ENCODE data around the gene FBH1. TPM values are rescaled to one million over a fixed set of nuclear protein-coding genes. Genes with fewer than 3 reads are reported as not detected.
A peak's percentile ranks its signal among the peaks of the same experiment; 100 is the strongest.

The FBH1 gene
- total RNA-seq, 1 donor from 2014 or later, result 71.5 TPM

GRCh38 chr10:5949009-5949759 lies 59.1 kb downstream of the FBH1 start:
- H3K4me1 Mint-ChIP-seq (ENCODE audit: low read depth, unreplicated experiment), result peaks cover 25% of the 10 kb centered on the region
- Histone ChIP-seq H3K27ac (ENCODE audit: low read depth, low read length) (no peak overlapping the region), H3K79me2 (ENCODE audit: insufficient read depth, low read length) (no peaks in the 10 kb centered on the region), H3K9me3 (ENCODE audit: insufficient read depth, low read depth, low read length) (no peaks in the 10 kb centered on the region), H3K36me3 (ENCODE audit: insufficient read depth, low read length) (no peaks in the 10 kb centered on the region), H4K20me1 (ENCODE audit: insufficient read depth, low read length) (no peaks in the 10 kb centered on the region), H3K27me3 (ENCODE audit: insufficient read depth, low read length) (no peaks in the 10 kb centered on the region), H3K4me1 (ENCODE audit: insufficient read depth, low read length) (peaks cover 24% of the 10 kb centered on the region), H3K4me2 (ENCODE audit: low read length) (no peak overlapping the region), H3K4me3 (ENCODE audit: insufficient read depth, low read depth, low read length) (no peak overlapping the region), H3K9ac (ENCODE audit: low read length) (no peak overlapping the region), H2AFZ (ENCODE audit: low read depth, low read length) (peak overlapping the region; percentile 27)
- FAIRE-seq, result no peak
- TF ChIP-seq CTCF (IDR thresholded peaks at IDR 0.05; ENCODE audit: insufficient read depth, low read depth, low read length) (peak; percentile 44), EZH2 (IDR thresholded peaks at IDR 0.05; ENCODE audit: insufficient read depth, low read length) (no peak)
- peak; percentile 37 for DNase-seq (ENCODE audit: low read depth)
- peaks cover 1% of the 10 kb centered on the region for H3K9me3 Mint-ChIP-seq (ENCODE audit: unreplicated experiment)
- H3K36me3 Mint-ChIP-seq (ENCODE audit: low read depth, unreplicated experiment), result no peaks in the 10 kb centered on the region
- no peak overlapping the region for H3K4me3 Mint-ChIP-seq (ENCODE audit: unreplicated experiment)
- H3K27me3 Mint-ChIP-seq (ENCODE audit: low read depth, unreplicated experiment), result peaks cover 6% of the 10 kb centered on the region
- H3K27ac Mint-ChIP-seq (ENCODE audit: unreplicated experiment), result no peak overlapping the region

DNA sequence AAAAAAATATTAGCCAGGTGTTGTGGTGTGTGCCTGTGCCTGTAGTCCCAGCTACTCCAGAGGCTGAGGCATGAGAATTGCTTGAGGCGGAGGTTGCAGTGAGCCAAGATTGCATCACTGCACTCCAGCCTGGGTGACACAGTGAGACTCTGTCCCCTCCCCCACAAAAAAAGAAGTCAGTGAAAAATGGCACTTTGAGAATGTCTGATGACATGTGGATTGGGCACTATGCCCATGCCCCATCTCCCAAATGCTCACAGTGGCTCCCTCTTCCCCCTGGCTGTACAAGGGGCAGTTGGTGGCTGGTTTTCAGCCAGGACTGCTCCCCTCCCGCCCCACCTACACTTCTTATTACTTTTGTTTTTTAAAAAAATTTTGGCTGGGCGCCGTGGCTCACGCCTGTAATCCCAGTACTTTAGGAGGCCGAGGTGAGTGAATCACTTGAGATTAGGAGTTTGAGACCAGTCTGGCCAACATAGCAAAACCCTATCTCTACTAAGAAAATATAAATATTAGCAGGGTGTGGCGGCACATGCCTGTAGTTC lies 61.2 kb downstream of the FBH1 start:
- H3K27ac ChIP-seq (ENCODE audit: low read depth, low read length), result no peak overlapping the region
- H3K27me3 ChIP-seq (ENCODE audit: insufficient read depth, low read length), result no peaks in the 10 kb centered on the region
- peaks cover 7% of the 10 kb centered on the region for H3K4me1 ChIP-seq (ENCODE audit: insufficient read depth, low read length)
- FAIRE-seq, result no peak
- H3K36me3 Mint-ChIP-seq (ENCODE audit: low read depth, unreplicated experiment), result no peaks in the 10 kb centered on the region
- H3K27me3 Mint-ChIP-seq (ENCODE audit: low read depth, unreplicated experiment), result peaks cover 6% of the 10 kb centered on the region
- H3K4me1 Mint-ChIP-seq (ENCODE audit: low read depth, unreplicated experiment), result peaks cover 9% of the 10 kb centered on the region
- H3K4me2 ChIP-seq (ENCODE audit: low read length), result no peak overlapping the region
- H3K79me2 ChIP-seq (ENCODE audit: insufficient read depth, low read length), result no peaks in the 10 kb centered on the region
- no peak overlapping the region for H3K4me3 Mint-ChIP-seq (ENCODE audit: unreplicated experiment)
- TF ChIP-seq CTCF (IDR thresholded peaks at IDR 0.05; ENCODE audit: insufficient read depth, low read depth, low read length), result no peak
- TF ChIP-seq EZH2 (IDR thresholded peaks at IDR 0.05; ENCODE audit: insufficient read depth, low read length), result no peak
- H3K9ac ChIP-seq (ENCODE audit: low read length), result no peak overlapping the region
- no peaks in the 10 kb centered on the region for H3K9me3 Mint-ChIP-seq (ENCODE audit: unreplicated experiment)
- no peaks in the 10 kb centered on the region for H4K20me1 ChIP-seq (ENCODE audit: insufficient read depth, low read length)
- H3K27ac Mint-ChIP-seq (ENCODE audit: unreplicated experiment), result no peak overlapping the region
- no peaks in the 10 kb centered on the region for H3K36me3 ChIP-seq (ENCODE audit: insufficient read depth, low read length)
- no peak overlapping the region for H3K4me3 ChIP-seq (ENCODE audit: insufficient read depth, low read depth, low read length)
- no peak overlapping the region for H2AFZ ChIP-seq (ENCODE audit: low read depth, low read length)
- no peaks in the 10 kb centered on the region for H3K9me3 ChIP-seq (ENCODE audit: insufficient read depth, low read depth, low read length)
- peak; percentile 49 for DNase-seq (ENCODE audit: low read depth)
